HG03571 (cell line): ENCODE data around the gene MOSMO.
"Not testable (repeated sequence)": the region's sequence is repeated elsewhere in the genome, so short reads cannot be mapped to it uniquely, and the experiment has no call there.

Experiments
- ATAC-seq: cut with Tn5 transposase; IDR thresholded peaks from one replicate; pipeline ENCODE4 v1.9.1; 2021; ENCODE audit not compliant: unreplicated experiment

MOSMO gene

GRCh38 chr16:22043882-22044281 is 36.0 kb downstream of the MOSMO start:
- not testable (repeated sequence) for ATAC-seq

GRCh38 chr16:22045888-22046287 is 38.0 kb downstream of the MOSMO start:
- ATAC-seq, result not testable (repeated sequence)

- no peak for ATAC-seq
These were observed 43.1 kb downstream of the MOSMO start for GRCh38 chr16:22050963-22051362.

- no peak for ATAC-seq
These were observed 45.1 kb downstream of the MOSMO start for GRCh38 chr16:22052980-22053379.

- ATAC-seq, result no peak
These were observed 46.0 kb downstream of the MOSMO start for GRCh38 chr16:22053921-22054341.

GRCh38 chr16:22054847-22055590 is 47.1 kb downstream of the MOSMO start:
- ATAC-seq, result no peak

GRCh38 chr16:22055881-22056280 is 48.0 kb downstream of the MOSMO start:
- no peak for ATAC-seq

- no peak for ATAC-seq
These were observed 56.1 kb downstream of the MOSMO start for GRCh38 chr16:22063888-22064467.

GRCh38 chr16:22065252-22065651 is 57.3 kb downstream of the MOSMO start:
- no peak for ATAC-seq

- no peak for ATAC-seq
These were observed 62.7 kb downstream of the MOSMO start for GRCh38 chr16:22070361-22071330.

- ATAC-seq, result no peak
These were observed 63.5 kb downstream of the MOSMO start for GRCh38 chr16:22071331-22071910.

GRCh38 chr16:22073350-22073749 is 65.4 kb downstream of the MOSMO start:
- ATAC-seq, result no peak

GRCh38 chr16:22075043-22075757 is 67.3 kb downstream of the MOSMO start:
- ATAC-seq, result no peak

GRCh38 chr16:22075776-22076175 is 67.9 kb downstream of the MOSMO start:
- no peak for ATAC-seq

- ATAC-seq, result no peak
These were observed 69.9 kb downstream of the MOSMO start for GRCh38 chr16:22077700-22078313.

- ATAC-seq, result no peak
These were observed 70.7 kb downstream of the MOSMO start for GRCh38 chr16:22078656-22079055.

- no peak for ATAC-seq
These were observed 73.1 kb downstream of the MOSMO start for GRCh38 chr16:22081050-22081449.

GRCh38 chr16:22086440-22086839 is 78.5 kb downstream of the MOSMO start:
- no peak for ATAC-seq

- no peak for ATAC-seq
These were observed 80.7 kb downstream of the MOSMO start for GRCh38 chr16:22088642-22089041.

GRCh38 chr16:22089910-22090309 is 82.0 kb downstream of the MOSMO start:
- no peak for ATAC-seq
